IMR-90 (cell line): Measurements from ENCODE around the gene KAZN. TPM values are rescaled to one million over a fixed set of nuclear protein-coding genes. Genes with fewer than 3 reads are reported as not detected.

ENCODE experiments used
- ATAC-seq: fragments of 200-7000 bp; cut with Tn5 transposase; 2 replicates; pipeline ENCODE4 v1.9.1; 2020; ENCODE audit warnings: low read depth, mild to moderate bottlenecking, moderate library complexity
- BruUV-seq: library from RNA; stranded (reverse); fragments of 400-500 nt; replicated peaks from 2 replicates; lab custom pipeline; 2021; lab: Mats Ljungman, UMichigan
- CTCF ChIA-PET: fragments of 300-600 bp; formaldehyde crosslinking; extraction: SDS; loops from one replicate; lab custom pipeline; 2021; ENCODE audit warnings: antibody characterized with exemption; lab: Yijun Ruan, JAX
- POLR2A ChIA-PET: fragments of 300-600 bp; sonication (Branson Sonifier 250); formaldehyde crosslinking; loops from one replicate; lab custom pipeline; 2022; ENCODE audit warnings: antibody characterized with exemption; ENCODE audit not compliant: unreplicated experiment; lab: Charles Lee
- DNase-seq: peaks from one replicate; pipeline ENCODE4 v3.0.0; 2013
- H2AFZ ChIP-seq: replicated peaks from 2 replicates; pipeline ENCODE3; 2013; ENCODE audit warnings: low read length, mild to moderate bottlenecking; ENCODE audit not compliant: poor library complexity
- H2AK5ac ChIP-seq: 2 replicates; pipeline ENCODE4 v1.6.1; 2013; ENCODE audit warnings: low read depth, low read length, inconsistent platforms
- H2AK9ac ChIP-seq: replicated peaks from 2 replicates; pipeline ENCODE3; 2013; ENCODE audit warnings: mild to moderate bottlenecking, low read depth, low read length, moderate library complexity; ENCODE audit not compliant: poor library complexity
- H2BK120ac ChIP-seq: 2 replicates; pipeline ENCODE4 v1.6.1; 2013; ENCODE audit warnings: low read depth, low read length, inconsistent platforms
- H2BK15ac ChIP-seq: 3 replicates; pipeline ENCODE4 v1.6.1; 2013; ENCODE audit warnings: low read depth, low read length, inconsistent platforms
- H2BK20ac ChIP-seq: 2 replicates; pipeline ENCODE4 v1.6.1; 2013; ENCODE audit warnings: low read depth, mild to moderate bottlenecking, inconsistent platforms, low read length, moderate library complexity
- H2BK5ac ChIP-seq: 2 replicates; pipeline ENCODE4 v1.6.1; 2013; ENCODE audit warnings: mild to moderate bottlenecking, low read depth, low read length, inconsistent platforms; ENCODE audit not compliant: poor library complexity, severe bottlenecking
- H3K14ac ChIP-seq: replicated peaks from 2 replicates; pipeline ENCODE4 v1.6.1; 2013; ENCODE audit warnings: low read depth, low read length, inconsistent platforms
- H3K18ac ChIP-seq: 2 replicates; pipeline ENCODE4 v1.6.1; 2013; ENCODE audit warnings: low read depth, low read length, control low read depth
- H3K23ac ChIP-seq: 2 replicates; pipeline ENCODE4 v1.6.1; 2013; ENCODE audit warnings: low read depth, low read length, inconsistent platforms
- H3K27ac ChIP-seq: 2 replicates; pipeline ENCODE4 v1.5.1; 2013; ENCODE audit warnings: mild to moderate bottlenecking, control low read depth, low read length; ENCODE audit not compliant: insufficient read depth
- H3K27me3 ChIP-seq: 2 replicates; pipeline ENCODE4 v1.6.1; 2013; ENCODE audit warnings: low read length; ENCODE audit not compliant: control insufficient read depth, insufficient read depth
- H3K36me3 ChIP-seq: 2 replicates; pipeline ENCODE4 v1.6.1; 2013; ENCODE audit warnings: low read length, mixed read lengths; ENCODE audit not compliant: control insufficient read depth, insufficient read depth
- H3K4ac ChIP-seq: 2 replicates; pipeline ENCODE4 v1.6.1; 2013; ENCODE audit warnings: low read depth, low read length, inconsistent platforms
- H3K4me1 ChIP-seq: 2 replicates; pipeline ENCODE4 v1.6.1; 2013; ENCODE audit warnings: low read length, mixed read lengths; ENCODE audit not compliant: control insufficient read depth, insufficient read depth
- H3K4me2 ChIP-seq: 2 replicates; pipeline ENCODE4 v1.6.1; 2013; ENCODE audit warnings: low read depth, mild to moderate bottlenecking, control low read depth, low read length, moderate library complexity
- H3K4me3 ChIP-seq: 2 replicates; pipeline ENCODE4 v1.5.1; 2013; ENCODE audit warnings: low read depth, mild to moderate bottlenecking, control low read depth, low read length, moderate library complexity; ENCODE audit not compliant: insufficient read depth
- H3K56ac ChIP-seq: 2 replicates; pipeline ENCODE4 v1.6.1; 2013; ENCODE audit warnings: low read length, inconsistent platforms; ENCODE audit not compliant: insufficient read depth; ENCODE audit errors: extremely low read depth
- H3K79me1 ChIP-seq, 2 experiments: 2 replicates each; pipeline ENCODE4 v1.6.1; 2013; ENCODE audit warnings: low read length in 2 of 2, inconsistent platforms in 1 of 2, low read depth in 1 of 2
- H3K9ac ChIP-seq: 2 replicates; pipeline ENCODE4 v1.6.1; 2013; ENCODE audit warnings: low read depth, low read length, control low read depth
- H3K9me1 ChIP-seq: 2 replicates; pipeline ENCODE4 v1.6.1; 2013; ENCODE audit warnings: low read length, inconsistent platforms; ENCODE audit not compliant: insufficient read depth
- H3K9me3 ChIP-seq: 2 replicates; pipeline ENCODE4 v1.6.1; 2013; ENCODE audit warnings: low read length; ENCODE audit not compliant: control insufficient read depth, insufficient read depth
- H4K20me1 ChIP-seq: 2 replicates; pipeline ENCODE4 v1.6.1; 2013; ENCODE audit warnings: low read length, inconsistent platforms; ENCODE audit not compliant: insufficient read depth
- H4K5ac ChIP-seq: 2 replicates; pipeline ENCODE4 v1.6.1; 2013; ENCODE audit warnings: mild to moderate bottlenecking, low read depth, low read length, control low read depth
- H4K8ac ChIP-seq, 2 experiments: 2 replicates each; pipeline ENCODE4 v1.6.1; 2013; ENCODE audit warnings: low read depth in 2 of 2, low read length in 2 of 2, control low read depth in 1 of 2, inconsistent platforms in 1 of 2
- H4K91ac ChIP-seq: 2 replicates; pipeline ENCODE4 v1.6.1; 2013; ENCODE audit warnings: low read depth, low read length, inconsistent platforms; ENCODE audit not compliant: insufficient read depth
- BHLHE40 ChIP-seq: fragments of 150-350 bp; IDR thresholded peaks from 2 replicates; pipeline ENCODE4 v1.6.1; 2016; ENCODE audit warnings: mild to moderate bottlenecking, low read depth, low read length
- CEBPB ChIP-seq: IDR thresholded peaks from 2 replicates; pipeline ENCODE4 v1.6.1; 2012; ENCODE audit warnings: low read depth, low read length, improper control_type of control experiment
- CHD1 ChIP-seq: IDR thresholded peaks from 2 replicates; pipeline ENCODE4 v1.6.1; 2012; ENCODE audit warnings: low read depth, low read length, improper control_type of control experiment
- CTCF ChIP-seq: conservative IDR thresholded peaks from 2 replicates; pipeline ENCODE4 v1.5.1; 2012; ENCODE audit warnings: mild to moderate bottlenecking, low read depth, low read length, improper control_type of control experiment
- ELK1 ChIP-seq: fragments of 150-350 bp; IDR thresholded peaks from 2 replicates; pipeline ENCODE4 v1.6.1; 2016; ENCODE audit warnings: low read depth, mild to moderate bottlenecking, low read length, moderate library complexity, borderline replicate concordance
- FOS ChIP-seq: fragments of 150-350 bp; IDR thresholded peaks from 2 replicates; pipeline ENCODE4 v1.6.1; 2016; ENCODE audit warnings: low read depth, low read length
- MAFK ChIP-seq: IDR thresholded peaks from 2 replicates; pipeline ENCODE4 v1.6.1; 2012; ENCODE audit warnings: low read depth, low read length, improper control_type of control experiment
- MAZ ChIP-seq: IDR thresholded peaks from 2 replicates; pipeline ENCODE4 v1.6.1; 2012; ENCODE audit warnings: low read depth, mild to moderate bottlenecking, low read length, improper control_type of control experiment, moderate library complexity, borderline replicate concordance
- MXI1 ChIP-seq: IDR thresholded peaks from 2 replicates; pipeline ENCODE4 v1.6.1; 2012; ENCODE audit warnings: low read depth, mild to moderate bottlenecking, low read length, moderate library complexity, borderline replicate concordance
- NFE2L2 ChIP-seq: fragments of 150-350 bp; IDR thresholded peaks from 2 replicates; pipeline ENCODE4 v1.6.1; 2016; ENCODE audit warnings: low read depth, mild to moderate bottlenecking, low read length
- POLR2A ChIP-seq: IDR thresholded peaks from 2 replicates; pipeline ENCODE4 v1.6.1; 2012; ENCODE audit warnings: mild to moderate bottlenecking, low read depth, low read length
- RAD21 ChIP-seq: IDR thresholded peaks from 2 replicates; pipeline ENCODE4 v1.6.1; 2012; ENCODE audit warnings: low read length, improper control_type of control experiment
- RCOR1 ChIP-seq: IDR thresholded peaks from 2 replicates; pipeline ENCODE4 v1.6.1; 2012; ENCODE audit warnings: mild to moderate bottlenecking, low read length, improper control_type of control experiment; ENCODE audit not compliant: insufficient replicate concordance
- RFX5 ChIP-seq: IDR thresholded peaks from 2 replicates; pipeline ENCODE4 v1.8.0; 2012; ENCODE audit warnings: low read depth, mild to moderate bottlenecking, low read length, moderate library complexity
- SMC3 ChIP-seq: fragments of 150-350 bp; IDR thresholded peaks from 2 replicates; pipeline ENCODE4 v1.6.1; 2016; ENCODE audit warnings: low read depth, mild to moderate bottlenecking, antibody characterized with exemption, low read length, moderate library complexity
- USF2 ChIP-seq: fragments of 150-350 bp; IDR thresholded peaks from 2 replicates; pipeline ENCODE4 v1.6.1; 2017; ENCODE audit warnings: mild to moderate bottlenecking, antibody characterized with exemption, low read length, low read depth
- WGBS, 2 experiments: methylation state at CpG; one replicate each; pipeline versions ENCODE4 v1.1.5 to v1.1.7; 2013; ENCODE audit warnings: missing lambda C conversion rate in 2 of 2; ENCODE audit not compliant: insufficient read length in 1 of 2; ENCODE audit errors: extremely low coverage in 2 of 2; 5-methylcytosine and 5-hydroxymethylcytosine counted together
- dilution Hi-C: fragments of 300-500 bp; cut with HindIII; formaldehyde crosslinking; loops from one replicate; pipeline ENCODE4 v1.14.3; 2018; ENCODE audit warnings: low sequenced_read_pairs; ENCODE audit not compliant: unreplicated experiment
- in situ Hi-C: fragments of 300-500 bp; cut with MboI; formaldehyde crosslinking; loops from 3 replicates; pipeline ENCODE4 v1.14.3; 2019; ENCODE audit warnings: low sequenced_read_pairs, inconsistent platforms, mixed read lengths
- intact Hi-C: fragments of 100-400 bp; cut with micrococcal nuclease; formaldehyde crosslinking; loops from 2 replicates; pipeline ENCODE4 v1.10.0; 2022
- polyA plus RNA-seq, 3 experiments: library from polyadenylated mRNA; depleted of rRNA; stranded (reverse); fragments of >200 nt; gene quantifications; 2 replicates each; pipeline ENCODE4 v1.2.3, GENCODE V29; 2012; ENCODE audit warnings: low replicate concordance in 1 of 3
- total RNA-seq: library from RNA; depleted of rRNA; stranded (reverse); fragments of >200 nt; gene quantifications from 2 replicates; pipeline ENCODE4 v1.2.3, GENCODE V29; 2012

Gene KAZN
- total and polyA plus RNA-seq, 2 of the 4 experiments (the other 2 are of a cell fraction): 5.2 to 10.5 TPM

- no peak overlapping the region for H2BK15ac ChIP-seq
- TF ChIP-seq ELK1 (no peak), FOS (no peak), BHLHE40 (no peak), MAZ (no peak), RCOR1 (no peak), CTCF (no peak), MAFK (no peak), NFE2L2 (no peak), MXI1 (no peak), CHD1 (no peak), USF2 (no peak), CEBPB (no peak), RAD21 (no peak), POLR2A (no peak), RFX5 (no peak), SMC3 (no peak)
- no peak overlapping the region for H3K4me3 ChIP-seq
- no peak overlapping the region for H2AK9ac ChIP-seq
- H2BK120ac ChIP-seq: no peak overlapping the region
- no peaks in the 10 kb centered on the region for H4K20me1 ChIP-seq
- H3K79me1 ChIP-seq: no peaks in the 10 kb centered on the region
- no peaks in the 10 kb centered on the region for H3K36me3 ChIP-seq
- no peak overlapping the region for H2BK5ac ChIP-seq
- no peak overlapping the region for H4K91ac ChIP-seq
- ChIA-PET POLR2A (no interaction called here), CTCF (no interaction called here)
- intact Hi-C loops (no loop called here), in situ Hi-C loops (no loop called here), dilution Hi-C loops (no loop called here)
- peaks cover 13% of the 10 kb centered on the region; the same call in 1 of the 2 replicates for H3K27me3 ChIP-seq
- peaks cover 4% of the 10 kb centered on the region; the same call in 1 of the 2 replicates for H3K9me1 ChIP-seq
- no peak overlapping the region for H2BK20ac ChIP-seq
- no peaks in the 10 kb centered on the region for H3K4me1 ChIP-seq
- WGBS, 2 experiments: 60% methylated on average over 2 of the region's 4 CpGs; no CpG with 5 or more reads in 1 of the 2 experiments
- DNase-seq (peak; percentile 3), ATAC-seq (peak; percentile 60)
- BruUV-seq: no TSS peak
- no peaks in the 10 kb centered on the region for H3K9me3 ChIP-seq
- H3K4ac ChIP-seq: no peak overlapping the region
- no peak overlapping the region for H4K5ac ChIP-seq
- H3K14ac ChIP-seq: no peak overlapping the region
- H3K4me2 ChIP-seq: no peak overlapping the region
- H3K23ac ChIP-seq: no peak overlapping the region
- H3K18ac ChIP-seq: no peak overlapping the region
- no peak overlapping the region for H3K56ac ChIP-seq
- H3K27ac ChIP-seq: no peak overlapping the region
- H2AFZ ChIP-seq: no peak overlapping the region
- no peak overlapping the region for H3K9ac ChIP-seq
- H2AK5ac ChIP-seq: no peak overlapping the region
- H4K8ac ChIP-seq: no peak overlapping the region
These were observed 270.7 kb downstream of the KAZN start for GRCh38 chr1:14869187-14869586.
